Ascending aorta (tissue), 2 donors: Measurements from ENCODE around the gene TIMM17A. TPM values are rescaled to one million over a fixed set of nuclear protein-coding genes. Genes with fewer than 3 reads are reported as not detected.

Source experiments
- DNase-seq, 2 donors: peaks; one replicate each; pipeline ENCODE4 v3.0.0-alpha.2; 2019; ENCODE audit warnings: low spot score in 2 of 2
- H3K27ac ChIP-seq, 2 donors: fragments of 200-600 bp; sonication (generic); one replicate each; pipeline ENCODE4 v1.5.1; 2016 to 2017; ENCODE audit warnings: mild to moderate bottlenecking in 1 of 2
- H3K27me3 ChIP-seq: fragments of 200-600 bp; sonication (generic); one replicate; pipeline ENCODE4 v1.5.1; 2017
- H3K36me3 ChIP-seq, 2 donors: fragments of 200-600 bp; sonication (generic); one replicate each; pipeline ENCODE4 v1.5.1; 2016
- H3K4me1 ChIP-seq, 2 donors: fragments of 200-600 bp; sonication (generic); one replicate each; pipeline ENCODE4 v1.5.1; 2016 to 2017; ENCODE audit warnings: mild to moderate bottlenecking in 1 of 2
- H3K4me3 ChIP-seq, 2 donors: fragments of 200-600 bp; sonication (generic); one replicate each; pipeline ENCODE4 v1.5.1; 2016 to 2017; ENCODE audit warnings: mild to moderate bottlenecking in 1 of 2
- H3K9me3 ChIP-seq, 2 donors: fragments of 200-600 bp; sonication (generic); one replicate each; pipeline ENCODE4 v1.5.1; 2016
- intact Hi-C: fragments of 100-400 bp; cut with DNase I; formaldehyde crosslinking; loops from one replicate; pipeline ENCODE4 v1.15.1; 2023
- total RNA-seq: library from RNA; depleted of rRNA; stranded (reverse); fragments of >200 nt; gene quantifications from one replicate; pipeline ENCODE4 v1.1.0, GENCODE V29; 2016
- TF ChIP-seq, protein P1 (sequence below), 3 experiments: fragments of 200-600 bp in 2 of 3; fragments of 450-650 bp in 1 of 3; sonication (generic) in 2 of 3; IDR thresholded peaks; one replicate each; pipeline ENCODE4 v1.5.1; 2016 to 2019; ENCODE audit warnings: antibody characterized with exemption in 3 of 3, mild to moderate bottlenecking in 1 of 3, moderate library complexity in 1 of 3

TIMM17A gene
- total RNA-seq, 1 donor from 2014 or later = 7.9 TPM

GRCh38 chr1:201945863-201946223, 9.5 kb upstream of the TIMM17A start:
- Histone ChIP-seq H3K9me3 (no peaks in the 10 kb centered on the region), H3K27me3 (no peaks in the 10 kb centered on the region), H3K4me1 (peaks cover 3 to 23% of the 10 kb centered on the region in 2 donors), H3K27ac (peak overlapping the region; percentile 87 to 89), H3K4me3 (peak overlapping the region; percentile 72 to 91), H3K36me3 (peaks cover 22 to 37% of the 10 kb centered on the region in 2 donors)
- DNase-seq = no peak
- TF ChIP-seq, protein P1, sequence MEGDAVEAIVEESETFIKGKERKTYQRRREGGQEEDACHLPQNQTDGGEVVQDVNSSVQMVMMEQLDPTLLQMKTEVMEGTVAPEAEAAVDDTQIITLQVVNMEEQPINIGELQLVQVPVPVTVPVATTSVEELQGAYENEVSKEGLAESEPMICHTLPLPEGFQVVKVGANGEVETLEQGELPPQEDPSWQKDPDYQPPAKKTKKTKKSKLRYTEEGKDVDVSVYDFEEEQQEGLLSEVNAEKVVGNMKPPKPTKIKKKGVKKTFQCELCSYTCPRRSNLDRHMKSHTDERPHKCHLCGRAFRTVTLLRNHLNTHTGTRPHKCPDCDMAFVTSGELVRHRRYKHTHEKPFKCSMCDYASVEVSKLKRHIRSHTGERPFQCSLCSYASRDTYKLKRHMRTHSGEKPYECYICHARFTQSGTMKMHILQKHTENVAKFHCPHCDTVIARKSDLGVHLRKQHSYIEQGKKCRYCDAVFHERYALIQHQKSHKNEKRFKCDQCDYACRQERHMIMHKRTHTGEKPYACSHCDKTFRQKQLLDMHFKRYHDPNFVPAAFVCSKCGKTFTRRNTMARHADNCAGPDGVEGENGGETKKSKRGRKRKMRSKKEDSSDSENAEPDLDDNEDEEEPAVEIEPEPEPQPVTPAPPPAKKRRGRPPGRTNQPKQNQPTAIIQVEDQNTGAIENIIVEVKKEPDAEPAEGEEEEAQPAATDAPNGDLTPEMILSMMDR (IDR thresholded peaks at IDR 0.05) = no peak
- intact Hi-C loops = loop anchor here (1.0 to 2.0 kb wide), 2 partner anchors 29 to 50 kb away; no protein-coding TSS in a partner anchor

GRCh38 chr1:201946224-201946908, 8.9 kb upstream of the TIMM17A start, which contains the start of gene LMOD1:
TSS of gene LMOD1 (minus strand) at chr1:201946548. CDS start at chr1:201946340, 208 bp downstream.
- Histone ChIP-seq H3K36me3 (peaks cover 22 to 33% of the 10 kb centered on the region in 2 donors), H3K27me3 (no peaks in the 10 kb centered on the region), H3K9me3 (no peaks in the 10 kb centered on the region), H3K4me1 (peaks cover 3 to 23% of the 10 kb centered on the region in 2 donors), H3K4me3 (peak within 1 kb of the TSS; percentile 72 to 91), H3K27ac (peak within 1 kb of the TSS; percentile 93 to 97)
- DNase-seq = peak; percentile 89 to 99
- intact Hi-C loops = loop anchor here (1.0 to 2.0 kb wide), 2 partner anchors 30 to 50 kb away; no protein-coding TSS in a partner anchor
- TF ChIP-seq, protein P1 (IDR thresholded peaks at IDR 0.05) = no peak

DNA sequence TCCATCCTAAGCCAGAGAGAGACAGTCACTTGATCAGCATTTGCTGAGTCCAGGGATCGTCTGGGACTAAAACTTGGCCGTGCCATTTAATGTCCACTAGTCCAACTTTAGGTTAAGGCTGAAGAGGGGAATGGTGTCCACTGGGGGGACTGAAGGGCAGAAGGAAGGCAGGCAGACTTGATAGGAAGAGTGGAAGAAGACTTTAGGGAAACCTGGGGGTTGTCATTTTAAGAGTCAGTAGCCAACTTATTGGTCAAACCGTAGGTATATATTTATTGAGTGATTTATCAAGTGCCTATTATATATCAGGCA, 7.7 kb upstream of the TIMM17A start:
- Histone ChIP-seq H3K27ac (peak overlapping the region; percentile 93 to 97), H3K4me1 (peaks cover 0 to 23% of the 10 kb centered on the region in 2 donors), H3K4me3 (peak overlapping the region; percentile 72 to 91), H3K27me3 (no peaks in the 10 kb centered on the region), H3K36me3 (peaks cover 18 to 23% of the 10 kb centered on the region in 2 donors), H3K9me3 (no peaks in the 10 kb centered on the region)
- intact Hi-C loops = loop anchor here (2.0 kb wide), 1 partner anchor 31 kb away; no protein-coding TSS in a partner anchor
- DNase-seq = no peak
- TF ChIP-seq, protein P1 (IDR thresholded peaks at IDR 0.05) = peak in 1 of 3 experiments; percentile 3

DNA sequence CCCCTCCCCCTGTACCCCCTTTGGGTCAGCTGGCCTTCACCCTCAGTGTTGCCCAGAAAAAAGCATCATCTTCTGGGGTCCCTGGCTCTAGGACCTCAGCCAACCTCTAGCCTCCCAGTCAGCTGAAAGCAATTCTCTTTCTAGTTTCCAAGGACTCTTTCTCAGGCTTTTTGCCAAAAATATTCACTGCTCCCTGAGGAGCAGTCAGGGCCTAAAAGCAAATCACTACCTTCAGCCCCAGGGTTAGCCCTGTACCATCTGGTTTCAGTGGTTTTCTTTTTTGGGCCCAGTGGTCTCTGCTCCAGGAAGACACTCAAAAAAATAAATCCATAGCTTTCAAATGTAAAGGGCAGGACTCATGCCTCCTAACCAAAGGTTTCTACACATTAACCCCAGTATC, 5.8 kb upstream of the TIMM17A start:
- H3K9me3 ChIP-seq = no peaks in the 10 kb centered on the region
- peaks cover 5 to 6% of the 10 kb centered on the region in 2 donors for H3K36me3 ChIP-seq
- peaks cover 0 to 26% of the 10 kb centered on the region in 2 donors for H3K4me1 ChIP-seq
- no peak overlapping the region for H3K4me3 ChIP-seq
- intact Hi-C loops = no loop called here
- H3K27ac ChIP-seq = peak overlapping the region; percentile 78 to 93
- DNase-seq = no peak
- TF ChIP-seq, protein P1 (IDR thresholded peaks at IDR 0.05) = no peak
- no peaks in the 10 kb centered on the region for H3K27me3 ChIP-seq

- Histone ChIP-seq H3K4me3 (peak overlapping the region; percentile 67 to 95), H3K4me1 (peaks cover 5 to 22% of the 10 kb centered on the region in 2 donors), H3K36me3 (peaks cover 7 to 22% of the 10 kb centered on the region in 2 donors), H3K27me3 (no peaks in the 10 kb centered on the region), H3K9me3 (no peaks in the 10 kb centered on the region), H3K27ac (peak overlapping the region; percentile 89 to 92)
- TF ChIP-seq, protein P1 (IDR thresholded peaks at IDR 0.05) = no peak
- DNase-seq = no peak
- intact Hi-C loops = loop anchor here (2.0 kb wide), 1 partner anchor 18 kb away; no protein-coding TSS in a partner anchor
Measured at GRCh38 chr1:201954263-201955008, 867 bp upstream of the TIMM17A start.
